ENCODE measurements around the gene KLF1.
"Not testable (repeated sequence)": the region's sequence is repeated elsewhere in the genome, so short reads cannot be mapped to it uniquely, and the experiment has no call there.

The KLF1 gene

GRCh38 chr19:12867120-12868099, 19.6 kb downstream of the KLF1 start:
- TF ChIP-seq GATA1 (IDR thresholded peaks at IDR 0.05; ENCODE audit: low read depth, low read length) (no peak), POLR2A (IDR thresholded peaks at IDR 0.05; ENCODE audit: low read length) (no peak)
- peak; percentile 82 to 86 for DNase-seq

GRCh38 chr19:12866416-12867119, 20.4 kb downstream of the KLF1 start:
- DNase-seq = no peak
- TF ChIP-seq GATA1 (IDR thresholded peaks at IDR 0.05; ENCODE audit: low read depth, low read length) = no peak
- TF ChIP-seq POLR2A (IDR thresholded peaks at IDR 0.05; ENCODE audit: low read length) = no peak

GRCh38 chr19:12865746-12866415, 21.1 kb downstream of the KLF1 start:
- no peak for DNase-seq
- no peak for TF ChIP-seq GATA1 (IDR thresholded peaks at IDR 0.05; ENCODE audit: low read depth, low read length)
- TF ChIP-seq POLR2A (IDR thresholded peaks at IDR 0.05; ENCODE audit: low read length) = no peak

GRCh38 chr19:12864721-12865715, 22.0 kb downstream of the KLF1 start:
- no peak for DNase-seq
- TF ChIP-seq POLR2A (IDR thresholded peaks at IDR 0.05; ENCODE audit: low read length) = no peak
- no peak for TF ChIP-seq GATA1 (IDR thresholded peaks at IDR 0.05; ENCODE audit: low read depth, low read length)

GRCh38 chr19:12864143-12864542, 22.9 kb downstream of the KLF1 start:
- TF ChIP-seq GATA1 (IDR thresholded peaks at IDR 0.05; ENCODE audit: low read depth, low read length) = no peak

GRCh38 chr19:12859546-12859945, 27.5 kb downstream of the KLF1 start:
- TF ChIP-seq GATA1 (IDR thresholded peaks at IDR 0.05; ENCODE audit: low read depth, low read length) (no peak), POLR2A (IDR thresholded peaks at IDR 0.05; ENCODE audit: low read length) (no peak)
- DNase-seq = no peak

More at GRCh38 chr19:12864143-12864542, 22.9 kb downstream of the KLF1 start:
- DNase-seq = no peak

- TF ChIP-seq POLR2A (IDR thresholded peaks at IDR 0.05; ENCODE audit: low read length) (no peak), GATA1 (IDR thresholded peaks at IDR 0.05; ENCODE audit: low read depth, low read length) (no peak)
- no peak for DNase-seq
Observed at GRCh38 chr19:12858041-12858928, 28.7 kb downstream of the KLF1 start.

GRCh38 chr19:12856653-12857052, 30.3 kb downstream of the KLF1 start:
- TF ChIP-seq GATA1 (IDR thresholded peaks at IDR 0.05; ENCODE audit: low read depth, low read length) (no peak), POLR2A (IDR thresholded peaks at IDR 0.05; ENCODE audit: low read length) (no peak)
- peak in 1 of 2 experiments; percentile 68 for DNase-seq

- TF ChIP-seq GATA1 (IDR thresholded peaks at IDR 0.05; ENCODE audit: low read depth, low read length) (no peak), POLR2A (IDR thresholded peaks at IDR 0.05; ENCODE audit: low read length) (no peak)
- peak; percentile 83 to 91 for DNase-seq
Observed at GRCh38 chr19:12847159-12848139, 39.6 kb downstream of the KLF1 start.

- not testable (repeated sequence) for DNase-seq
Observed at GRCh38 chr19:12846613-12847012, 40.4 kb downstream of the KLF1 start.
